GM19193 (cell line): ENCODE results near the gene RAB28.

Experiments used
- POLR2A ChIP-seq: IDR thresholded peaks from 4 replicates; pipeline ENCODE4 v1.6.1; 2011; ENCODE audit not compliant: insufficient read depth, insufficient read length; ENCODE audit errors: extremely low read depth

The RAB28 gene

DNA sequence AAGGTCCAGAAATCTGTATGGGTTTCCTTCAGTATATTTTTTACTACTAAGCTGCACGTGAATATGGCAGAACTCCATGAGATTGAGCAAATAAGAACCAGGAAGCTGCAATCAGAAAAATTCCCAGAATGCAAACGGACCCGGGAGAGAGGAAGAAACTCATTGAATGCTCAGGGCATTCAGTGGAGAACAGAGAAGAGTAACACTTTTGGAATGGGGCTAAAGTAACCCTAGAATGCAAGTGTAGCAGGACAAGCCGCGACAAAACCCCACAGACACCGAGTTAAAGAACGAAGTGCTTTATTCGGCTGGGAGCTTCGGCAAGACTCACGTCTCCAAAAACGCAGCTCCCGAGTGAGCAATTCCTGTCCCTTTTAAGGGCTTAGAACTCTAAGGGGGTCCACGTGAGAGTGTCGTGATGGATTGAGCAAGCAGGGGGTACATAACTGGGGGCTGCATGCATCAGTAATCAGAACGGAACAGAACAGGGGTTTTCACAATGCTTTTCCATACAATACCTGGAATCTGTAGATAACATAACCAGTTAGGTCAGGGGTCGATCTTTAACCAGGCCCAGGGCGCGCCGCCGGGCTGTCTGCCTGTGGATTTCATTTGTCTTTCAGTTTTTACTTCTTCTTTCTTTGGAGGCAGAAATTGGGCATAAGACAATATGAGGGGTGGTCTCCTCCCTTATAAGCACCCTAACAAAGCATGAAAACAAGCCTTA lies 56.4 kb downstream of the RAB28 start:
- no peak for TF ChIP-seq POLR2A

DNA sequence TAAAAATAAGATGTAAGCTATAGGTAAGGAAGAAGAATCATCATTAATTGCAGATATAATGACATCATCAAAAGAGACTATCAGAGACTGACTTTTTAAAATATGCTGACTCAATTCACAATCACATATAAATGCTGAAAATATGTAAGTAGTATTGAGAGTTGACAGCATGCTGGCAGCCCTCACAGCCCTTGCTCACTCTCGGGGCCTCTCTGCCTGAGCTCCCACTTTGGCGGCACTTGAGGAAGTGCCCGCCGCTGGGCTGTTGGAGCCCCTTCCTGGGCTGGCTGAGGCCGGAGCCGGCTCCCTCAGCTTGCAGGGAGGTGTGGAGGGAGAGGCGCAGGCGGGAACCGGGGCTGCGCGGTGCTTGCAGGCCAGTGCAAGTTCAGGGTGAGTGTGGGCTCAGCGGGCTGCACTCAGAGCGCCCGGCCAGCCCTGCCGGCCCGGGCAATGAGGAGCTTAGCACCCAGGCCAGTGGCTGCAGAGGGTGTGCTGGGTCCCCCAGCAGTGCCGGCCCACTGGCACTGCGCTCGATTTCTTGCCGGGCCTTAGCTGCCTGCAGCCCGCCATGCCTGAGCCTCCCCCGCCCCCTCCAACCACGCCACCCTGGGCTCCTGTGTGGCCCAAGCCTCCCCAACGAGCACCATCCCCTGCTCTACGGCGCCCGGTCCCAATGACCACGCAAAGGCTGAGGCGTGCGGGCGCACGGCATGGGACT lies 68.9 kb downstream of the RAB28 start:
- TF ChIP-seq POLR2A, result no peak

DNA sequence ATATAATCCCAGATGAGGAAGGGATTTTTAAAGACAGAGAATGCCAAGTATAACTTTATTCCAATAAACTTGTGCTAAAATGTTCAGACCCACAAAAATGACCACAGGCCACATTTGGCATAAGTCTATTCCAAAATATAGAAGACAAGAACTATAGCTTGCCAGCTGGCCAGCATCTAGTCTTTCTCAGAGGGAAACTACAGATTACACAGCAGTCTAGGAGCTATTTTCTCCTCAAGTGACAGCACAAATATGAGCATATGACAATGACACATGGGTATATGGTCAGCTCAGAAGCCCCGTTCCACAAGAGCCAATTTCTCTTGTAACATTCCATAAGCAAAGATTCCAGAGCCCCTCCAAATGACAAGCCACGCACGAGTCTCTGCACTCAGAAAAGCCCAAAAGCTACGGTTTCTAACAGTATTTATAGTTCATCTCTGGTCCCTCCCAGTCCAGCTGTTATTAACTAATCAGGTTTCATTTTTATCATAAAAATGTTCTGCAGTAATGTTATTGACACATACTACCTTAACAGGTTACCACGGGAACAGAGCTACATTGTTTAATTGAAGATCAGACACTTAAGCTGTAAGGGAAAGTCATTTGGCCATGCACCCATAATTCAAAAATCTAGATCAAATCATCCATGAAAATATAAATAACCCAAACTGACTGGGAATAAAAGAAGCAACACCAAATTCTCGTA lies 70.3 kb downstream of the RAB28 start:
- TF ChIP-seq POLR2A, result no peak

DNA sequence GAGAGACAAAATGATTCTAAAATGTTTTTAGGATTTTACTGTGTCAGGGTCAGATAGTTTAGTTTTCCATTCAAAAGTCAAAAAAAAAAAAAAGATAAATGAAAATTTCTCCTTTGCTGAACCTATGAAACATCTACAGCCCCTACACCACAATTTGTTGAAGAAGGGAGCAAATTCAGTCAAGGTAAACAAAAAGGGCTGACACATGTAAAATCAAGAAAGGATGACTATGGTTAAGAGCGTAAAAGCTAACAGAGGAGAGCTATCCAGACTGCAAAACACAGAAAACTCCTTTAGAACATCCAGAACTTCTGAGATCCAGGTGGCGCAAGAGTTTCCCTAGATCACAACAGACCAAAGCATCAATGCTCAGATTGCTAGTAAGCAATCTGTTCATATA lies 72.2 kb downstream of the RAB28 start:
- no peak for TF ChIP-seq POLR2A

DNA sequence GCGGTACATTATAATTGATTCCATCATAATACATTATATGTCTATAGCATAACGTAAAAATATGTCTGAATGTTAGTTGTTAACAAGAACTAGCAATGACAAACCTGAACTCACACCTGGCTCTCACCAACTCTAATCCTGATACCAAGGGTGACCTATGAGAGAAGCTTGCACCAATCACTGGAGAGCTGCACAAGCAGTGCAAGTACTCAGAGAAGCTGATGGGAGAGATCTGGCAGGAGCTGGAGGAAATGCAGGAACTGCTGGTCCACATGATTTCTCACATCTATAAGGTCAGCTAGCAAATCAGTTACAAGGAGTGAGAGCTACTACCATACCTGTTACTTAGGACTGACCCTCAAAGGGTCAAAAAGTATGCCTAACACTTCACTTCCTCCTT lies 74.8 kb downstream of the RAB28 start:
- TF ChIP-seq POLR2A, result no peak

DNA sequence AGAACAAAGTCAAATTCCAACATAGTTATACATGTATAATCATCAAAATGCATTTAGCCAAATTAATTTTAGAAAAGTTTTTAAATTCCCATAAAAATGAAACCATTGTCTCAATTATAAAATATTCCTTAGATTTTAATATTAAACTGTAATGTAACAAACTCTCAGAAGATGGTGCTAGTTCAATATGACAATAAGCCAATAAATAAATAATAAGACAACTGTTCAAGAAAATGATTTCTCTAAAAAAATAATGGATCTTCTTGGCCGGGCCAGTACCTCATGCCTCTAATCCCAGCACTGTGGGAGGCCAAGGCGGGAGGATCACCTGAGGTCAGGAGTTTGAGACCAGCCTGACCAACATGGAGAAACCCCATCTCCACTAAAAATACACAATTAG lies 80.3 kb downstream of the RAB28 start:
- no peak for TF ChIP-seq POLR2A

DNA sequence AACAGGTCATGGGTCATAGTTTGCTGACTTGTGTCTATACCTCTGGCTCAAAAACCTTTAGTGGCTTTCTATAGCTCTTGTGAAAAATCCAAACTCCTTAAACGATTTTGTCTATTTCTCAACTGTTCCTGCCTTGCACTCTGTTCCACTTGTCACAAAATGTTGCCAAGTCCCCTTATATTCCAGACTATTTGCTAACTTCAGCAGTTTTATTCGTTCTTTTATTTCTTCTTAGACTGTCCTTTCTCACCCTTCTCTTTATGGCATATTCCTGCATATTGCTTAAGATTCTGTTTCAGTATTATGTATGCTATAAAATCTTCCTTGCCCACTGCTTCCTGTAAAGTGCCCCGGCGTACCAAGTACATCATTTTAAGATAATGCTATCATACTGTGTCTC lies 80.8 kb downstream of the RAB28 start:
- TF ChIP-seq POLR2A, result no peak

DNA sequence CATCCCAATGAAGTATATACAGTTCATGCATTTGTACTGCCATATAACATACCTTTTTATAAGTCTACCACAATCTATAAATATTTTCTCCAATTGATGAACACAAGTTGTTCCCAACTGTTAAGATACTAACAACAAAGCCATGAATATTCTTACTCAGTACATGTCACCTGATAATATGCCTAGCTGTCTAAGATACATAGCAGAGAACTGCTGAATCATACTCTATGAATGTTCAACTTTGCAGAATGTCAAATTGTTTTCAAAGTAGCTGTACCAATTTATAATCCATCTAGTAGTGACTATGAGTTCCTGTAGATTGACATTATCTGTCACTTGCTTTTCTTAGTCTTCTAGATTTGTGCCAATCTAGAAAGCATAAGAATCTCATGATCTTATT lies 84.9 kb downstream of the RAB28 start:
- no peak for TF ChIP-seq POLR2A

DNA sequence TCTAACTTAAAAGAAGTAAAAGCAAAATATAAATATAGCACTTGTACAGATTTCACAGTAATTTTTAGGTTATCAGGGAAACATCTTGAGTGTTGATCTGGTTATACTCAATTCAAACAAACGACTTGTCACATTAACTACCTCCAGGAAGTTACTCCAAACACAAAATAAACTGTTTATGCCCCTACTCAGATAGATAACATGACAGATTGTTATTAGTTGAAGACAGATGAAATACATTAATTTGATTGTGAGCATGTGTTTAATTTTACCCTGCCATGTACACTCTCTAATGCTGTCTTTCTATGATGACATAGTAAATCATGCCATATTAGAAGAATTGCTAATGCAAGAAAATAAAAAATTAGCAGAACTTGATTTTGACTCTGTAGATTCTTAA lies 88.0 kb downstream of the RAB28 start:
- TF ChIP-seq POLR2A, result no peak

DNA sequence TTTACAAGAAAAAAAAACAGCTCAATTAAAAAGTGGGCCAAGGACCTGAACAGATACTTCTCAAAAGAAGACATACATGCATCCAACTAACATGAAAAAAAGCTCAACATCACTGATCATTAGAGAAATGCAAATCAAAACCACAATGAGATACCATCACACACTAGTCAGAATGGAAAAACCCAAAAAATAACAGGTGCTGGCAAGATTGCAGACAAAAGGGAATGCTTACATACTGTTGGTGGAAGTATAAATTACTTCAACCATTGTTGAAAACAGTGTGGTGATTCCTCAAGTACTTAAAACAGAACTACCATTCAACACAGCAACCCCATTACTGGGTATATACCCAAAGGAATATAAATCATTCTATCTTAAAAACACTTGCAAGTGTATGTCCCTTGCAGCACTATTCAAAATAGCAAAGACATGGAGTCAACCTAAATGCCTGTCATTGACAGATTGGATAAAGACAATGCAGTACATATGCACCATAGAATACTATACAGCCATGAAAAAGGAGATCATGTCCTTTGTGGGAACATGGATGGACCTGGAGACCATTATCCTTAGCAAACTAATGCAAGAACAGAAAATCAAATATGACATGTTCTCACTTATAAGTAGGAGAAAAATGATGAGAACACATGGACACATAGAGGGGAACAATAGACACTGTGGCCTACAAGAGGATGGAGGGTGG lies 97.6 kb downstream of the RAB28 start:
- no peak for TF ChIP-seq POLR2A

DNA sequence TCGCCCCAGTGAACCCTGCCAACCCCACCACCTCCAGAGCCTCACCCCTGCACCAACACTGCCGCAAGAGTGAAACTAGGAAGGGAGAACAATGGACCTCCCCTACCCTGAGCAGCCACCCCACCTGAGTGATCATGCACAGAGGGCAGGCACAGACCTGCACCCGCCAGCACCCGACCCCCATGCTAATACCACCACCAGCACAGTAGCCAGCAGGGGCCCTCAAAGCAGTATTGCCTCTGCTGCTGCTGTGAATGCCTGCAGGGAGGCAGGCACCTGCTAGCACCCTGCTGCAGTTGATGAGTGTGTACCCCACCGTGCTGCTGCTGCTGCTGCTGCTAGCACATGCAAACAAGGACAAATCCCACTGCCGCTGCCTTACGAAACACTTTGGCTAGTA lies 100.1 kb downstream of the RAB28 start:
- no peak for TF ChIP-seq POLR2A

DNA sequence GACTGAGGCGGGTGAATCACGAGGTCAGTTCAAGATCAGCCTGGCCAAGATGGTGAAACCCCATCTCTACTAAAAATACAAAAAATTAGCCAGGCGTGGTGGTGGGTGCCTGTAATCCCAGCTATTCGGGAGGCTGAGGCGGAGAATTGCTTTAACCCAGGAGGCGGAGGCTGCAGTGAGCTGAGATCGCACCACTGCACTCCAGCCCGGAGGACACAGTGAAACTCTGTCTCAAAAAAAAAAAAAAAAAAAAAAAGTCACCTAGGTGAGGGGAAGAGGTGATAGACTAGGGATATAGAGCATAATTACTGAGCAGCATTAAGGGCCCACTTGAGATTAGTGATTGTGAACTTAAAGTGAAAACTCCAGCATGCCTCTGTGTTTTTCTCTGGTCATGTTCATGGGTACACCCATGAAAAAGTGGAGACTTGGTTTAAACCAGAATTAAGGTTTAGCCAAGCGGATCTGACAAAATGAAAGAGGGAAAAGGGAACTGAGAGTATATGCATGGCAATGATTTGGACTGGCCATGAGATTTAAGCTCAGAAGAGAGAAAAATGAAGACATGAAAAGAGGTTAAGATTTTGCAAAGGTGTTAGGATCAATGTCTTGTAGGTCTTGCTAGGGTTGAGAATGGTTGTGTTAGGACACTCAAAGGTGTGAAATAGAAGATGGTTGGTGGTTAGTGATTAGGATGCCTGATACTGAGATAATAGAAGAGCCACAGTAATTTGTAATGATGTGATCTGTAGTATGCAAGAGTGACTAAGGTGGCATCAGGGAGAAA lies 105.0 kb downstream of the RAB28 start:
- no peak for TF ChIP-seq POLR2A

DNA sequence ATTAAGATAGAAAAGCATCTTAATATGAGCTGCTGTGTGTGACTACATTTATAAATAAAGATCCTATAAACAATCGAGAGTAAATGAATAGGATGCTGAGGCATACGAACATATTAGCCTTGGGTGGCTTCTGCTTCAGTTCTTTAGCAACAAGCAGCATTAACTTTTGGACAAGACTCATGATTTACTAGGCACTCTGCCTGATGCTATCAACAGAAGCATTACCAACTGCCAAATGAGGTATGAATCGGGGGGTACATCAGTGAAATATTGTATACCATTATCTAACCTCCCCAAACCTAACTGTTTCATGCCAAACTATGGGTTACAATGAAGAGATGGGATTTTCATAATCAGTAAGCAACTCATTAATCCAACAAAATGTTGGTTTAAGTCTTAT lies 113.1 kb downstream of the RAB28 start:
- TF ChIP-seq POLR2A, result no peak

DNA sequence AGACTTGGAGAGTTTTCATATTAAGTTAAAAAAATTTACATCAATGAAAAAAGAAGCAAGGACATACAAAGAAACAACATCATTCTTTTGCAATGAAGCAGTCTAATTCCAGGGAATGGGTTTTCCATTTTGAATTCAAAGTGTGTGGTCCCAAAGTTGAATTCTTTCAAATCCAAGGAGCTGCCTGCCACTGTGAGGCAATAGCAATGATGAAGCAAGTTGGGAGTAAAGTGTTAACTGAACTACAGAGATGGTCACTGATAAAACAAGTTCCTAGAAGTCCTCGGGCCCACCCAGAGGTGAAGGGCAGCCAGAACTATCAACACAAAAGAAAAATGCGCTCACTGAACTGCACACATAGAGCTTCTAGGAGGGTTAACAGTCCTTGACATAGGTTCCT lies 115.9 kb downstream of the RAB28 start:
- TF ChIP-seq POLR2A, result no peak
